ENCODE measurements around the gene MS4A6E.

Gene MS4A6E

GRCh38 chr11:60305906-60306619, 21.0 kb upstream of the MS4A6E start:
- TF ChIP-seq FOXP2 (optimal IDR thresholded peaks at IDR 0.05; ENCODE audit: borderline replicate concordance, extremely low read depth, extremely low read length, insufficient read depth) (no peak), TAF1 (IDR thresholded peaks at IDR 0.05; ENCODE audit: borderline replicate concordance, insufficient read depth, low read length) (no peak), POLR2AphosphoS5 (IDR thresholded peaks at IDR 0.05; ENCODE audit: low read depth, low read length) (no peak), REST (IDR thresholded peaks at IDR 0.05; ENCODE audit: insufficient read depth in 1 of 2, low read depth in 2 of 2, low read length in 2 of 2) (no peak), SIN3A (IDR thresholded peaks at IDR 0.05; ENCODE audit: borderline replicate concordance, insufficient read depth, low read length) (no peak)

- TF ChIP-seq REST (IDR thresholded peaks at IDR 0.05; ENCODE audit: insufficient read depth in 1 of 2, low read depth in 2 of 2, low read length in 2 of 2), result no peak
- no peak for TF ChIP-seq POLR2AphosphoS5 (IDR thresholded peaks at IDR 0.05; ENCODE audit: low read depth, low read length)
- TF ChIP-seq SIN3A (IDR thresholded peaks at IDR 0.05; ENCODE audit: borderline replicate concordance, insufficient read depth, low read length), result no peak
- TF ChIP-seq FOXP2 (optimal IDR thresholded peaks at IDR 0.05; ENCODE audit: borderline replicate concordance, extremely low read depth, extremely low read length, insufficient read depth), result no peak
- no peak for TF ChIP-seq TAF1 (IDR thresholded peaks at IDR 0.05; ENCODE audit: borderline replicate concordance, insufficient read depth, low read length)
These were observed 19.4 kb upstream of the MS4A6E start for GRCh38 chr11:60307507-60308195.

GRCh38 chr11:60310407-60310998, 16.6 kb upstream of the MS4A6E start:
- TF ChIP-seq TAF1 (IDR thresholded peaks at IDR 0.05; ENCODE audit: borderline replicate concordance, insufficient read depth, low read length), result no peak
- TF ChIP-seq POLR2AphosphoS5 (IDR thresholded peaks at IDR 0.05; ENCODE audit: low read depth, low read length), result no peak
- no peak for TF ChIP-seq SIN3A (IDR thresholded peaks at IDR 0.05; ENCODE audit: borderline replicate concordance, insufficient read depth, low read length)
- no peak for TF ChIP-seq REST (IDR thresholded peaks at IDR 0.05; ENCODE audit: insufficient read depth in 1 of 2, low read depth in 2 of 2, low read length in 2 of 2)
- TF ChIP-seq FOXP2 (optimal IDR thresholded peaks at IDR 0.05; ENCODE audit: borderline replicate concordance, extremely low read depth, extremely low read length, insufficient read depth), result no peak

- TF ChIP-seq SIN3A (IDR thresholded peaks at IDR 0.05; ENCODE audit: borderline replicate concordance, insufficient read depth, low read length) (no peak), REST (IDR thresholded peaks at IDR 0.05; ENCODE audit: insufficient read depth in 1 of 2, low read depth in 2 of 2, low read length in 2 of 2) (no peak), FOXP2 (optimal IDR thresholded peaks at IDR 0.05; ENCODE audit: borderline replicate concordance, extremely low read depth, extremely low read length, insufficient read depth) (no peak), TAF1 (IDR thresholded peaks at IDR 0.05; ENCODE audit: borderline replicate concordance, insufficient read depth, low read length) (no peak), POLR2AphosphoS5 (IDR thresholded peaks at IDR 0.05; ENCODE audit: low read depth, low read length) (no peak)
These were observed 12.3 kb upstream of the MS4A6E start for GRCh38 chr11:60314635-60315321.

Data from PFSK-1 (cell line).